GM18907 (cell line): ENCODE data around the gene CPNE4.
"Not testable (repeated sequence)": the region's sequence is repeated elsewhere in the genome, so short reads cannot be mapped to it uniquely, and the experiment has no call there.

Experiments used
- ATAC-seq: cut with Tn5 transposase; IDR thresholded peaks from one replicate; pipeline ENCODE4 v1.9.1; 2021; ENCODE audit warnings: mild to moderate bottlenecking, moderate library complexity; ENCODE audit not compliant: unreplicated experiment

CPNE4 gene

DNA sequence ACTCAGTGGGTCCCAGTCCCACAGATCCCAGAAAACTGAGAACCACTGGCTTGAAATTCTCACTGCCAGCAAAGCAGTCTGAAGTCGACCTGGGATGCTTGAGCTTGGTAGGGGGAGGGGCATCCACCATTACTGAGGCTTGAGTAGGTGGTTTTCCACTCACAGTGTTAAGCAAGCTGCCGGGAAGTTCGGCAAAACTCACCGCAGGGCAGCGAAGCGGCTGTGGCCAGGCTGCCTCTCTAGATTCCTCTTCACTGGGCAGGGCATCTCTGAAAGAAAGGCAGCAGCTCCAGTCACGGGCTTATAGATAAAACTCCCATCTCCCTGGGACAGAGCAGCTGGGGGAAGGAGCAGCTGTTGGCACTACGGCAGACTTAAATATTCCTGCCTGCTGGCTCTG lies 71.4 kb downstream of the CPNE4 start:
- not testable (repeated sequence) for ATAC-seq

DNA sequence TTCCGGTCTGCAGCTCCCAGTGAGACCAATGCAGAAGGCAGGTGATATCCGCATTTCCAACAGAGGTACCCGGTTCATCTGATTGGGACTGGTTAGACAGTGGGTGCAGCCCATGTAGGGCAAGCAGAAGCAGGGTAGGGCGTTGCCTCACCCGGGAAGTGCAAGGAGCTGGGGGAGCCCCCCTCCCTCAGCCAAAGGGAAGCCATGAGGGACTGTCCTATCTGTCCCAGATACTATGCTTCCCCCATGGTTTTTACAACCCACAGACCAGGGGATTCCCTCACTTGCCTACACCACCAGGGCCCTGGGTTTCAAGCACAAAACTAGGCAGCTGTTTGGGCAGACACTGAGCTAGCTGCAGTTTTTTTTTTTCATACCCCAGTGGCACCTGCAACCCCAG lies 71.8 kb downstream of the CPNE4 start:
- ATAC-seq, result no peak

DNA sequence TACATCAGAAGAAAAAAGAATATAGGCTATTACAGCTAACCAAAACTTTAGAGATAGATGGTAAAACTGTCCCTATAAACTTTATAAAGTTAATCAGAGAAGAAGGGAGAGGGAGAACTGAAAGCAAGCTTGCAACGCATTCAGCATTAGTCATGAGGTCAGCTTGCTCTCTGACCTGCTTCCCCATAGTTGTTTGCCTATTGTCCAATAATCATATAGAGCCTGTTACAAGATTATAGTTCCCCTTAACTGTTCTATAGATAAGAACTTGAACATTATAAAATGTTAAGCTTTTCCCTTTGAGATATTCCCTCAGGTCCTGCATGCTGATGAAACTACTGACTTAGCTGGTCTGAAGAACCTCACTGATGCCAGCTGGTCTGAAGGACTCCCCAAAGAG lies 74.5 kb downstream of the CPNE4 start:
- ATAC-seq, result no peak

DNA sequence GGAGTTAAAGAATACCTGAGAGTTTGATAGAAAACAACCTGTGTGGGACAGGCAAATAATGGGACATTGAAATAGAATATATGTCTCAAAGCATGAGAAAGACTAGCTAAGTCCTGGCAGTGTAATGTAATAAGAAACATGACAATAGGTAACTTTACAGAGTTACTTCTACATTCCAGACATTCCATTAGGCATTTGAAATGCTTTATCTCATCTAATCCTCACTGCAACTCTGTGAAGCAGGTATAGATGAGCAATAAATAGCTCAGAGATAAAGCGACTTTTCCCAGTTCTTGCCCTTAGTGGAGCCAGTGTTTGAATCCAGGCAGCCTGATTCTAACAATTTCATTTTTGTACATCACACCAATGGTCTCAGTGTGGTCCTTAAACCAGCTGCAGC lies 76.8 kb downstream of the CPNE4 start:
- ATAC-seq, result no peak

DNA sequence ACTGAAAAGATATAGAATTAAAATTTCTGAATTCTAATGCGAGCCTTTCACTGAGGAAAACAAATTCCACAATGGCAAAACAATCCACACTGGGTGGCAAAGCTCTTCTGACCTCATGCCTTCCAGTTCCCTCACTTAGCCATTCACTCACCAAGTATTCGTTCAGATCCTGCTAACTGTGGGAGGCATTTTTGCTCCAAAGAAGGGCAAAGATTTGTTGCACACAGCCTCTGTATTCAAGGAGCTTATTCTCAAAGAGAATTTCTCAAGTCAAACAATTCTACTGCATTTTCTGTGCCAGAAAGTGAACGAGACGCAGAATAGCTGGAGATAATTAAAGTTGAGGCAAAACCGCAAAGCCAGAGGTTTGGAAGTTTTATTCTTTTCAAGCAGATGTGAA lies 77.3 kb downstream of the CPNE4 start:
- ATAC-seq, result no peak

DNA sequence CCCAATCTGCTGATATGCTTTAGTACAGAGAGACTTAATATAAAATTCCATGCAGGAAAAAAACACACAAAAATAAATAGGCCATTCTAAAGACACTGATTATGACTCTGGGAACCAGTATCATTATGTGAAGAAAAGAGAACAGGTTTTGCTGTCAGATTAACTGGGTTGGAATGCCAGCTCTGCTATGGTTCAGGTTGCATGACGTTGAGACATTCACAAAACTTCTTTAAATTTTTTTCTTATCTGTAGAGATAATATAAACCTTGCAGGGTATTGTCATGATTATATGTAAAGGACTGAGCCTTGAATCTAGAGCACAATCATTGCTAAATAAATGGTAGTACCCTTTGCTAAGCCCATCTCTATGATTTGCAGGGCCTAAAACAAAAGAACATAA lies 86.0 kb downstream of the CPNE4 start:
- ATAC-seq, result no peak

DNA sequence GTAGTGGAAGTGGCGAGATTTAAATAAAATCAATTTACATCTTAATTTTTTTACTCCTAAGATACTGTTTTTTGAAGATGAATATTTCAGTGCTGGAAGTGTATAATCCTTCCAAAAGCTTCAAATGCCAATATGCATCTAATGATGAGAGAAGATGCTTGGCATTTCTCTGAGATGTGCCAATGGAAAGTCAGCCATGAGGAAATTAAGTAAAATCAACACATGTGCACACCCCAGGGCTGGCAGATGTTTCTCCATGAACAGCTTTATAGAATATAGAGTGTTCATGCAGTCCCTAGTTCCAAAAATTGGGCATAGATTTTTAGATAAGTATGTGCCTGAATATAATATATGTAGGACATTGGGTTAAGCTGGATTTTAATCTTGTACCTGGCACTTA lies 90.1 kb downstream of the CPNE4 start:
- ATAC-seq, result no peak

DNA sequence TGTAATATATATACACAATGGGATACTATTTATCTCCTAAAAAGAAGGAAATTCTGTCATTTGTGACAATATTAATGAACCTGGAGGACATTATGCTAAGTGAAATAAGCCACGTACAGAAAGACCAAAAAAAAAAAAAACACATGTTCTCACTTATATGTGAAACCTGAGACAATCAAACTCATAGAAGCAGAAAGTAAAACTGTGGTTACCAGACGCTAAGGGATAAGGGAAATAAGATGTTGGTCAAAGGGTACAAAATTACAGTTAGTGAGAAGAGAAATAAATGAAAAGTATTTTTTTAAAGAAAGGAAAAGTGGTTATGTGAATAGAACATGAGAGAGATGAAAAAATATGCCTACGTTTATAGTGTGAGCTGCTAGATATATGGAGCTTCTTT lies 101.1 kb downstream of the CPNE4 start:
- ATAC-seq, result no peak

DNA sequence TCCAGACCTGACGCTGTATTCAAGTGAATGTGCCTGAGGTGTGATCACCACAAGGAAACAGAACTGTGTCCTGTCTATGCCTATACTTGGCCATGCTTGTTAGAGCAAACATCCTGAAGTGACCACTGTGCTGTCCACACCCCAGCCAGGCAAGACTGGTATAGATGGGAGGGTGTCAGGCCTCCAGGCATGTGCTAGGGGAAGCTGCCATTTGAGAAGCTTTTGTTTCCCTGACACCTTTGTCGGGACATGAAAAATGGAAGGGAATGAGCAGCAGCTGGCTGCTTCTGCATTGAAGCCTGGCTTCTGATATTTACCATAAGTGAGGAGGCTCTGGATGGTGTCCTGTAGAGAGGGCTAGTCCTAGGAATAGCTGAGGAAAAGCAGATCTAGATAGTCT lies 106.2 kb downstream of the CPNE4 start:
- ATAC-seq, result no peak

DNA sequence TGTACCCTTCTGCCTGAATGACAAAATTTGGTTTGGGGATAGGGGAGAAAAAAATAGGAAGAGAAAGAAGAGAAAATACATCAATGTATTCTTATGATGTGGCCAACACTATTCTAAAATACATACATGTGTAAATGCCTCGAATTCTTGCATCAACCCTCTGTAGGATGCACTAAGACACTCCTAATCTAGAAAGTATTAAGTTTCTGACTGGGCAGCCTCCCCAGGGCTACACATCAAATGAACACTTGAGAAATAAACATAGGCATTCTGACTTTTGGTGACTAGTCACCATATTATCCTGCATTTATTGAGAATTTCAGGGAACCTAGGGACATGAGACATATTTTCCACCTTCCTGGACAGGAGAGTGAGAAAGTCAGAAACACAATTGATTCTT lies 109.2 kb downstream of the CPNE4 start:
- no peak for ATAC-seq

DNA sequence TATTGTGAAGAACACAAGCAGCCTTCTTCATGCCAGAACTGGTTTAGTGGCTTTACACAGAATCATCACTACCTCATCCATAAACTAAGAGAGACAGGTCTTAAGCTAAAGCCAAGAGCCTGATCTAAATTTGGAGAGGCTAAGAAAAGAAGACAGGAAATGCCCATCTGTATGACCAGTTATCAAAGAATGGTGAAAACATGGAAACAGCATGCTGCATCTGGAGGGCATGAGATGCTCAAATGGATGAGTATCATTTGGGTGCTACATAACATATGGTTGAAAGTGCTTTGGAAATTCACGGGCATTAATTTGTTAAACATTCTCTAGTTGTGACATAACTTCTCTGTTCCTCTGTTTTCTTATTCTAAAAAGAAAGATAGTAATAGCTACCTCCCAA lies 112.5 kb downstream of the CPNE4 start:
- ATAC-seq, result no peak

DNA sequence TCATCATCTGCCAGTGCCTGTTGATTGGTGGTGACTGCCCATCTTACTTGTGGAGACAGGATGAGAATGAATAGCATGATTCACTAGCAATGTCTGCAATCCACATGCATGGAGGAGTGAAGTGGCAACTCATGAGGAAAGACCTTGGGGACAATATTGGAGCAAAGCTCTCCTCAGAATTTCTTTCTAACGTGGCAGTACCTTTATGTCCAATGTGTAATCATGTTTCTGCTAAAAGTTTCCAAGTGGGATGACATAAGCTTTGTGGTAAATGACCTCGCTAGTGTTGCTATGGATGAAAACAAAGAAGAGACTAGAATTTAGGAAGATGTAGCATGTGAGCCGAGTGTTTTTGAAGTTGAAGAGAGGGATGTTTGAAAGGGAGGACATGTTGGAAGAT lies 117.8 kb downstream of the CPNE4 start:
- ATAC-seq, result no peak

DNA sequence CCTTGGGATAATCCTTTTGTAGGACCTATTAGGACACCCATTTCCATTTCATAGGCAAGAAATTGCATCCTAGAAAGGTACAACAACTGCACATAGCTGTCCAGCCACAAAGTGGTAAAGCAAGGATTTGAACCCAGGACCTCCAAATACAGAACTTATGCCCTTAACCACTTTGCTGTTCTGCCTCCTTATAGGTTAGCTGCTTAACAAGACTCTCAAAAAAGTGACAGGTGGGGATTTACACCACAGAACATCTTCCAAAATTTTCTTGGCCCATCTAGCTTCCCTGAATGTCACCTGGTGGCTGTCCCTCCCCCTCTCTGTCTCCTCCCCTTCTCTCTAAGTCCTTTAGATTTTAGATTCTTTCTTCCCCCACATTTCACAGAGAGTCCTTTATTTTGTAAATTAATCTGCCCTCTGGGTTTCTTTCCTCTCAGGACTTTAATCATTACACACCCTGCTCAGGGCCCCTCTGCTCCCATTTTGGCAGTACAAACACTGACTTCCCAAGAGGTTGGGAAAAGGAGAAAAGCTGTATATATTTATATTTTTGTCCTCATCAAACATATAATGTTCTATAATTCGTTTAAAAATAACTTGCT lies 120.6 kb downstream of the CPNE4 start:
- no peak for ATAC-seq

DNA sequence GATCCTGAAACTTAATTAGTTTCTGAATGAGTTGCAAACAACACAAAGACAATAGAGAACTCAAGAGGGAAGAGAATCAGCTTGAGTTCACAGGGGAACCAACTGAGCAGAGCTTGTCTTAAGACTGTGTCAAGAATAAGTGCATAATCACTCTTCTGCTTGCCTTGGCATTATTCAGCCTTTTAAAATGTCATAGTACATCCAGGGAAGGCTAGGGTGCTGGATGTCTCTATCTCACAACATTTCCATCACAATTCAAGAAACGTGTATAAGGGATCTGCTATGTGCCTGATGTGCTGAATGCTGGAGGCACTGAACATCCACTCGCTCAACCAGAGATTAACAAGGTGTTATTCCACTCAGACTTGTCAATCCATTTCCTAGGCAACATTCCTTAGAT lies 122.6 kb downstream of the CPNE4 start:
- ATAC-seq, result no peak

DNA sequence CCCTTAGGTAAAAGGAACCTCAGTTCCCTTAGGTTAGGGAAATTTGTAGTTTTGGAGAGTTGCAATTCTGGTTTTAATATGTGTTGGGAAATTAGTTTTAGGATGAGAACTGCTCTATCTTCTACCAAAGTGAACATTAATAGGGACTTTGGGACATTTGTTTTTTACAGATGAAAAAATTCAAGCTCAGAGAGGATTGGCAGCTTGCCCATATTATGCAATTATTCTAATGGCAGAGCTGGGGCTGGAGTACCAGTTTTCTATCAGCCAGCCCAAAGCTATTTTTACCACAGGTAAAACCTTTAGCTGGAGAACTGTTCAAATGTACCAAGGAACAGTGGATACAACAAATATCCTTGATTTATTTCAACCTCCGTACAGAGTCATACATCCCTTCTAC lies 127.0 kb downstream of the CPNE4 start:
- ATAC-seq, result no peak

DNA sequence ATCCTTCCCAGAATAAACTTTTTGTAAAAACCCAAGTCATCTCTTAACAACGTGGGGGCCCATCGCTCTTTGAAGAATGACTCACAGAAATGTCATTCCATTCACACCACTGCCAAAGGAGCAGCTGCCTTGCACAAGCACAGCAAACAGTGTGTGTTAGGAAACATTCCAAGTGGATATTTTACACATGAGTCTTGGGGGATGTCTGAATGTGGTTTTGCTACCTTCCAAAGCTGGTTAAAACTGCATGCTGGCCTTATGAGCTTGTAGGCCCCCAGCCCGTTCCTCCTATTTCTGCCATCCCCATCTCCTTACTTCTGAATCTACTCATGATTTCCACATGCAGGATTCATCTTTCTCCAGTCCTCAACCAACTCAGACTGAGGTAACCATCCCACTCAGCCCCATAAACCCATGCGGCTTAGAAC lies 130.8 kb downstream of the CPNE4 start:
- no peak for ATAC-seq

DNA sequence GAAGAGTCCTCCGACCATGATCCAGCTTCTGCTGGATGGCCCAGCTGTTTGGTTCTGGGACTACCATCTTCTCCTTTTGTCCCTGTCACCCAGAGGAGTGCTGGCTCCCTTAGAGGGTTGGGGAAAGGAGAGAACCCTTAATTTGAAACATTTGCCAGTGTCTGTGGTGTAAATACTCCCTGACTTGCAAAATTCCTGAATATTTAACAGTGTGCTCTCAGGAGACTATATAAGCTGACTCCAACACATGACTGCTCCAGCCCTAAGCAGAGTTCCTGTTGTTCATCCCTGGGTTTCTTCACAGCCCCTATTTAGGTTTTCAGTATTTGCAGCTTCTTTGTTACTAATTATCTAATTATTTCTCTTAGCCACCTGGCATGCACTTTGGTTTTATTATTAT lies 133.1 kb downstream of the CPNE4 start:
- ATAC-seq, result no peak

DNA sequence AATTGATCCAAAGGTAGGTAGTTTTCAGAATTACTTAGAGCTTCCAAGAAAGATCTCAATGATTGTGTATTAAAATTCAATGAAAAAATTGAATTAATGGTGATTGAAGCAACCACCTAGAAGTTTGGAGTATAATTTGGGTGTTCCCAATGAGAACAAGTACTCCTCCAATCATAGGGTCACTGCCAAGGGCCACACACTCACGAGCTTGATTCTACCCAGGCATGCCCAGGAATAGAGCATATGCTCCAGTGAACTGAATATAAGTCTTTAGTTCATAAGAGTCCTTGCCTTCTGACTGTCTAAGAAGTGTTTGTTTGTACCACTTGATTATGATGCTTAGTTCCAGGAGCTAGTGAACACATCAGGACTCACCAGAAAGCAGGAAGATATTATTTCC lies 133.9 kb downstream of the CPNE4 start:
- ATAC-seq, result no peak

DNA sequence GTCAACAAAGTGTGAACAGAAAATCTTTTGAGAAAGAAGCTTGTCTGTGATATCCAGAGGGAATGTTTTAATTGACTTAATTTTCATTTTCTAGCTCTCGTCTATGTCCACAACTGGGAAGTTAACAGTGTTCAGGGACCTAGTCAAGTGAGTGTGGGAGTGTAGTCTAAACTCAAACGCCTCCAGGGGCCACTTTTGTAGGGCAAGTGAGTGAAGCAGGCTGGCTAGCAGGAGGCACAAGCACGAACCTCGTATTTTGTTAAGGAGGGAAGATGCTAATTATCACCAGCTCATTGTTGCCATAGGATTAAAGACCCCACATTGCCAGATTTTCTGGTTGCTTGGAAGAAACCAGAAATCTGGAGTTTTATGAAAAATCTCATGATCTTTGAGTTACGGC lies 135.8 kb downstream of the CPNE4 start:
- no peak for ATAC-seq

DNA sequence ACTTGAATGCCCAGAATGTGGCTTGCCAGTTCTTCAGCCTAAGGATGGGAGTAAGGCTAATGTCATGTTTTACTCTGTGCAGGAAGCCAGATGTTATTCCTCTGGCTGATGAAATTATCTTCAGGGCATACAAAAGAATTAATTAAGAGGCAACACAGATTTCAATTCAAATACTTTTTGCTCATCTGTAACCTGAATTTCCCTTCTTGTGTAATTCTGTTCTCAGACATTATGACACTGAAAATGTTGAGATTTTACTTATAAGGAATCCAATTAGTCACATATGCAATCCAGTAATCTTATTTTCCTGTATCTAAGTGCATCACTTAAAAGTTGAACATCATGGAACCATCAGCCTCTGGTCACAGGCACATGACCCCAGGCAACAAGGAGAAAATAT lies 136.5 kb downstream of the CPNE4 start:
- no peak for ATAC-seq

DNA sequence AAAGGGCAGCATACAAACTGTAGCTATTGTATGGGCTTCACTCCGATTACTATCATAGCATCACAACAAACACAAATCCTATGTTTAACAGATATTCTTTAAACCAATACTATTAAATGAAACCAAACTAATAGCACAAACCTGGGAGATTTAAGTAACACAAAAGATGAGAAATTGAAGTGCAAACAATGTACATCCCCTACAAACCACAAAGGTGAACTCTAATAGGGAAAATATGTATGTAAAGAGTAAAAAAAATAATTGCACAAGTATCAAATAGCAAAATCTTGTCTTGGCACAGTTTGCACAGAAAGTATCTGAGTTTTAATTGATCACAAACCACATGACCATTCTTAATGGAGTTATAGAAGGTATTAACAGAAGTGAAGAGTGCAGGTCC lies 138.5 kb downstream of the CPNE4 start:
- ATAC-seq, result no peak

DNA sequence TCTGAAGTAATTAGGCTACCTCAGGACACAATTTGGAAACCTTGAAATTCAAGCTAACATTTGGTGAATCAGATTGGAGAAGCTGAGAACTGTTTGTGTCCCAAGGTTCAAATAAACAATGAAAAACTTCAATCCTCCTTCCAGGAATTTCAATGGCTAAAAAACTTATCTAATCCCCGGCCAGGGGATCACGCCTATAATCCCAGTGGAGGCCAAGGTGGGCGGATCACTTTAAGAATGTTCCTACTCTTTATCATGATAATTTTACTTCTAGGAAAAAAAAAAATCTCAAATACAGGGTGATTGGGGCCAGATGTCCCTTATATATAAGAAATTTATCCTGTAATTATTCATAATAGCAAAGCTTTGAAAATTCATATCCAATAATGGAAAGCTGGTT lies 139.0 kb downstream of the CPNE4 start:
- ATAC-seq, result no peak

DNA sequence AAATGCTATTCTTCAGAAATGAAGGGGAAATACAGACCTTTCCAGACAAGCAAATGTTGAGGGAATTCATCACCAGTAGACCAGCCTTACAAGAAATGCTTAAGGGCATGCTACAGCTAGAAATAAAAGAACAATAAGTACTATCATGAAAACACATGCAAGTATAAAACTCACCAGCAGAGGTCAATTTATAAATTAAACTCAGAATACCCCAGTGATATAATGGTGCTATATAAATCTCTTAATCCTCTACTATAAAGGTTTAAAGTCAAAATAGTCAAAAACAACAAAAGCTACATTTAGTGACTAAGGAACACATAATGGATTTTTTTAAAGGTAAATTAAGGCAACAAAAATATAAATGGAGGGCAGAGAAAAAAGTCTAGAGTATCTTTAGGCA lies 142.5 kb downstream of the CPNE4 start:
- ATAC-seq, result no peak

DNA sequence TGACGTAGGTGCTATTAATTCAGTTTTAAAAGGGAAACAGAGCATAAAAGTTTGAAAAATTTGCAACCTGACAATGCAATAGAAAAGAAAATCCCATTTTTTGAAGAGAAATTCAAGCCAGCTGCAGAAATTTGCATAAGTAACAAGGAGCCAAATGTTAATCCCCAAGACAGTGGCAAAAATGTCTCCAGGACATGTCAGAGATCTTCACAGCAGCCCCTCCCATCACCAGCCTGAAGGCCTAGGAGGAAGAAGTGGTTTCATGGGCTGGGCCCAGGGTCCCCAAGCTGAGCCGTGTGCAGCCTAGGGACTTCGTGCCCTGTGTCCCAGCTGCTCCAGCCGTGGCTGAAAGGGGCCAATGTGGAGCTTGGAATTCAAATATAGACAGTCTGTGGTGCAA lies 148.9 kb downstream of the CPNE4 start:
- ATAC-seq, result not testable (repeated sequence)
